Common myeloid progenitor, CD34-positive (primary cell): Measurements from ENCODE around the gene GLRB. TPM values are rescaled to one million over a fixed set of nuclear protein-coding genes. Genes with fewer than 3 reads are reported as not detected.
A peak's percentile ranks its signal among the peaks of the same experiment; 100 is the strongest.

Experiments used
- CTCF ChIA-PET: fragments of 350-600 bp; sonication (Branson Sonifier 250); formaldehyde crosslinking; loops from one replicate; lab custom pipeline; 2021; ENCODE audit warnings: antibody characterized with exemption; lab: Charles Lee
- POLR2A ChIA-PET: fragments of 350-600 bp; sonication (Branson Sonifier 250); formaldehyde crosslinking; loops from one replicate; lab custom pipeline; 2021; ENCODE audit warnings: antibody characterized with exemption; lab: Charles Lee
- DNase-seq, 3 donors: peaks; one replicate each; pipeline versions ENCODE4 v3.0.0 to v3.0.0-alpha.2; 2013
- H3K27ac ChIP-seq, 2 experiments: 1 replicate in 1 of 2; 2 replicates in 1 of 2; pipeline ENCODE4 v1.7.0; 2013; ENCODE audit warnings: inconsistent platforms in 2 of 2, low read length in 2 of 2, mild to moderate bottlenecking in 2 of 2, low read depth in 1 of 2, moderate library complexity in 1 of 2; ENCODE audit not compliant: severe bottlenecking in 2 of 2, insufficient read depth in 1 of 2, poor library complexity in 1 of 2
- H3K27me3 ChIP-seq, 5 experiments: replicated peaks in 2 of 5; 1 replicate in 3 of 5; 2 replicates in 2 of 5; pipeline versions ENCODE4 v1.6.1 to v1.7.0; 2013; ENCODE audit warnings: low read length in 4 of 5, mild to moderate bottlenecking in 2 of 5, moderate library complexity in 2 of 5, inconsistent platforms in 1 of 5; ENCODE audit not compliant: insufficient read depth in 5 of 5, control insufficient read depth in 4 of 5
- H3K36me3 ChIP-seq, 4 experiments: 1 replicate in 2 of 4; 2 replicates in 2 of 4; pipeline versions ENCODE4 v1.6.1 to v1.7.0; 2013; ENCODE audit warnings: low read length in 3 of 4, control low read depth in 1 of 4, mild to moderate bottlenecking in 1 of 4; ENCODE audit not compliant: control insufficient read depth in 4 of 4, insufficient read depth in 4 of 4
- H3K4me1 ChIP-seq, 4 experiments: 1 replicate in 3 of 4; 2 replicates in 1 of 4; pipeline versions ENCODE4 v1.6.1 to v1.7.1; 2013; ENCODE audit warnings: low read length in 3 of 4, mild to moderate bottlenecking in 3 of 4, control low read depth in 1 of 4, inconsistent platforms in 1 of 4, moderate library complexity in 1 of 4; ENCODE audit not compliant: control insufficient read depth in 4 of 4, insufficient read depth in 4 of 4; ENCODE audit errors: control extremely low read depth in 1 of 4
- H3K4me3 ChIP-seq, 7 experiments: 1 replicate in 4 of 7; 2 replicates in 3 of 7; pipeline versions ENCODE4 v1.5.1 to v1.7.0; 2013; ENCODE audit warnings: mild to moderate bottlenecking in 7 of 7, low read length in 6 of 7, moderate library complexity in 6 of 7, inconsistent platforms in 2 of 7, low read depth in 2 of 7, control low read depth in 1 of 7; ENCODE audit not compliant: insufficient read depth in 4 of 7, control insufficient read depth in 1 of 7; ENCODE audit errors: extremely low read depth in 1 of 7
- H3K9me3 ChIP-seq, 5 experiments: 1 replicate in 4 of 5; 2 replicates in 1 of 5; pipeline versions ENCODE4 v1.6.1 to v1.7.1; 2013; ENCODE audit warnings: low read length in 4 of 5, mild to moderate bottlenecking in 2 of 5, inconsistent platforms in 1 of 5, low read depth in 1 of 5, moderate library complexity in 1 of 5; ENCODE audit not compliant: control insufficient read depth in 4 of 5, insufficient read depth in 2 of 5; ENCODE audit errors: control extremely low read depth in 1 of 5
- WGBS: methylation state at CpG from one replicate; pipeline ENCODE4 v1.1.5; 2013; ENCODE audit not compliant: insufficient coverage; 5-methylcytosine and 5-hydroxymethylcytosine counted together
- polyA plus RNA-seq: library from polyadenylated mRNA; unstranded; fragments of 120-200 nt; gene quantifications from one replicate; pipeline ENCODE4 v1.2.1, GENCODE V29; 2013

Gene GLRB
- 1.3 TPM for polyA plus RNA-seq

- no peak within 1 kb of the TSS for H3K27ac ChIP-seq
- no peaks in the 10 kb centered on the region for H3K36me3 ChIP-seq
- peak; percentile 19 to 78 (median 60) for DNase-seq
- POLR2A ChIA-PET: interaction anchor here (1.2 kb wide), 1 partner anchor 600 kb away, joined by 3 read pairs; no protein-coding TSS in a partner anchor
- CTCF ChIA-PET: interaction anchor here (0.6 to 1.4 kb wide), 3 partner anchors 20 to 388 kb away, joined by 3 to 5 read pairs (median 3); no protein-coding TSS in a partner anchor
- no peaks in the 10 kb centered on the region for H3K9me3 ChIP-seq
- WGBS: under 1% methylated on average over 63 of the region's 84 CpGs
- H3K4me3 ChIP-seq: peak within 1 kb of the TSS; percentile 41 to 86 (median 75)
- peaks cover 0 to 24% (median 2%) of the 10 kb centered on the region in 5 experiments for H3K27me3 ChIP-seq
- H3K4me1 ChIP-seq: peaks cover 0 to 12% (median 5%) of the 10 kb centered on the region in 4 experiments
These were observed at the start of gene GLRB for GRCh38 chr4:157075811-157076577. Gene GLRB (plus strand): TSS chr4:157076150. CDS start chr4:157078025, 1,875 bp downstream.

GRCh38 chr4:157035471-157035870 lies 40.5 kb upstream of the GLRB start:
- no peaks in the 10 kb centered on the region for H3K27me3 ChIP-seq
- CTCF ChIA-PET: interaction anchor here (0.6 to 2.0 kb wide), 3 partner anchors 10 to 1078 kb away, joined by 3 to 8 read pairs (median 4); no protein-coding TSS in a partner anchor
- H3K4me1 ChIP-seq: no peaks in the 10 kb centered on the region
- H3K9me3 ChIP-seq: no peaks in the 10 kb centered on the region
- POLR2A ChIA-PET: no interaction called here
- no peaks in the 10 kb centered on the region for H3K36me3 ChIP-seq
- no peak overlapping the region for H3K4me3 ChIP-seq
- no peak for DNase-seq
- no peak overlapping the region for H3K27ac ChIP-seq

- Histone ChIP-seq H3K4me3 (no peak overlapping the region), H3K27ac (no peak overlapping the region)
- CTCF ChIA-PET: no interaction called here
These were observed 35.5 kb upstream of the GLRB start for GRCh38 chr4:157040405-157040804.

GRCh38 chr4:157043131-157043530 lies 32.8 kb upstream of the GLRB start:
- Histone ChIP-seq H3K27ac (peak overlapping the region in 1 of 2 experiments; percentile 41), H3K36me3 (no peaks in the 10 kb centered on the region), H3K4me1 (peaks cover 0 to 14% (median 11%) of the 10 kb centered on the region in 4 experiments), H3K27me3 (no peaks in the 10 kb centered on the region), H3K9me3 (no peaks in the 10 kb centered on the region), H3K4me3 (peak overlapping the region in 3 of 7 experiments; percentile 29 to 61 (median 53))
- CTCF ChIA-PET: interaction anchor here (1.0 to 1.6 kb wide), 9 partner anchors 59 to 570 kb away, joined by 3 to 7 read pairs (median 5); no protein-coding TSS in a partner anchor
- DNase-seq: peak; percentile 70 to 85 (median 80)
- POLR2A ChIA-PET: no interaction called here
- WGBS: no CpG with 5 or more reads among the region's 2 CpGs

More at GRCh38 chr4:157040405-157040804, 35.5 kb upstream of the GLRB start:
- POLR2A ChIA-PET: no interaction called here
- Histone ChIP-seq H3K4me1 (peaks cover 0 to 14% (median 10%) of the 10 kb centered on the region in 4 experiments), H3K9me3 (no peaks in the 10 kb centered on the region), H3K36me3 (no peaks in the 10 kb centered on the region), H3K27me3 (no peaks in the 10 kb centered on the region)
- no peak for DNase-seq

- Histone ChIP-seq H3K36me3 (no peaks in the 10 kb centered on the region), H3K4me3 (no peak overlapping the region), H3K27me3 (no peaks in the 10 kb centered on the region), H3K4me1 (peaks cover 0 to 14% (median 11%) of the 10 kb centered on the region in 4 experiments), H3K9me3 (no peaks in the 10 kb centered on the region), H3K27ac (no peak overlapping the region)
- WGBS: no CpG with 5 or more reads among the region's 2 CpGs
- CTCF ChIA-PET: interaction anchor here (0.6 to 2.0 kb wide), 23 partner anchors 9 to 876 kb away, joined by 3 to 36 read pairs (median 5); partner anchors contain the start of genes GLRB and PDGFC
- POLR2A ChIA-PET: no interaction called here
- peak; percentile 58 to 72 (median 70) for DNase-seq
These were observed 30.3 kb upstream of the GLRB start for GRCh38 chr4:157045507-157046127.

GRCh38 chr4:157048248-157048647 lies 27.7 kb upstream of the GLRB start:
- POLR2A ChIA-PET: no interaction called here

More at GRCh38 chr4:157048248-157048647, 27.7 kb upstream of the GLRB start:
- WGBS: 89% methylated on average over 2 of the region's 2 CpGs
- Histone ChIP-seq H3K27ac (no peak overlapping the region), H3K9me3 (no peaks in the 10 kb centered on the region), H3K4me1 (peaks cover 0 to 9% (median 6%) of the 10 kb centered on the region in 4 experiments), H3K27me3 (no peaks in the 10 kb centered on the region), H3K4me3 (no peak overlapping the region), H3K36me3 (no peaks in the 10 kb centered on the region)
- CTCF ChIA-PET: interaction anchor here (0.6 to 0.9 kb wide), 2 partner anchors 45 to 68 kb away, joined by 3 read pairs; no protein-coding TSS in a partner anchor
- no peak for DNase-seq
